Measurements from ENCODE around the gene ACOT11.

DNA sequence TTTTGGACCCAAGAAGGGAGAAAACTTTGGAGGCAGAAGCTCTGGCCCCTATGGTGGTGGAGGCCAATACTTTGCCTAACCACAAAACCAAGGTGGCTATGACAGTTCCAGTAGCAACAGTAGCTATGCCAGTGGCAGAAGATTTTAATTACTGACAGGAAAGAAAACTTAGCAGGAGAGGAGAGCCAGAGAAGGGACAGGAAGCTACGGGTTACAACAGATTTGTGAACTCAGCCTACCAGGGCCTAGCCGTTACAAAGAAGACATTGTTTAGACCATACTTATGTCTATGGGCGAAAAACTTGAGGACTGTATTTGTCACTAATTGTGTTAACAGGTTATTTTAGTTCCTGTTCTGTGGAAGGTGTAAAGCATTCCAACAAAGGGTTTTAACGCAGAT lies 10.4 kb upstream of the ACOT11 start:
- TF ChIP-seq, protein P1, sequence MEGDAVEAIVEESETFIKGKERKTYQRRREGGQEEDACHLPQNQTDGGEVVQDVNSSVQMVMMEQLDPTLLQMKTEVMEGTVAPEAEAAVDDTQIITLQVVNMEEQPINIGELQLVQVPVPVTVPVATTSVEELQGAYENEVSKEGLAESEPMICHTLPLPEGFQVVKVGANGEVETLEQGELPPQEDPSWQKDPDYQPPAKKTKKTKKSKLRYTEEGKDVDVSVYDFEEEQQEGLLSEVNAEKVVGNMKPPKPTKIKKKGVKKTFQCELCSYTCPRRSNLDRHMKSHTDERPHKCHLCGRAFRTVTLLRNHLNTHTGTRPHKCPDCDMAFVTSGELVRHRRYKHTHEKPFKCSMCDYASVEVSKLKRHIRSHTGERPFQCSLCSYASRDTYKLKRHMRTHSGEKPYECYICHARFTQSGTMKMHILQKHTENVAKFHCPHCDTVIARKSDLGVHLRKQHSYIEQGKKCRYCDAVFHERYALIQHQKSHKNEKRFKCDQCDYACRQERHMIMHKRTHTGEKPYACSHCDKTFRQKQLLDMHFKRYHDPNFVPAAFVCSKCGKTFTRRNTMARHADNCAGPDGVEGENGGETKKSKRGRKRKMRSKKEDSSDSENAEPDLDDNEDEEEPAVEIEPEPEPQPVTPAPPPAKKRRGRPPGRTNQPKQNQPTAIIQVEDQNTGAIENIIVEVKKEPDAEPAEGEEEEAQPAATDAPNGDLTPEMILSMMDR (IDR thresholded peaks at IDR 0.05): no peak
- no peak for TF ChIP-seq POLR2A (IDR thresholded peaks at IDR 0.05)
